IMR-90 (cell line): Measurements from ENCODE around the gene TGFBR1. TPM values are rescaled to one million over a fixed set of nuclear protein-coding genes. Genes with fewer than 3 reads are reported as not detected.

ENCODE experiments used
- ATAC-seq: fragments of 200-7000 bp; cut with Tn5 transposase; 2 replicates; pipeline ENCODE4 v1.9.1; 2020; ENCODE audit warnings: low read depth, mild to moderate bottlenecking, moderate library complexity
- BruUV-seq: library from RNA; stranded (reverse); fragments of 400-500 nt; replicated peaks from 2 replicates; lab custom pipeline; 2021; lab: Mats Ljungman, UMichigan
- CTCF ChIA-PET: fragments of 300-600 bp; formaldehyde crosslinking; extraction: SDS; loops from one replicate; lab custom pipeline; 2021; ENCODE audit warnings: antibody characterized with exemption; lab: Yijun Ruan, JAX
- POLR2A ChIA-PET: fragments of 300-600 bp; sonication (Branson Sonifier 250); formaldehyde crosslinking; loops from one replicate; lab custom pipeline; 2022; ENCODE audit warnings: antibody characterized with exemption; ENCODE audit not compliant: unreplicated experiment; lab: Charles Lee
- DNase-seq: peaks from one replicate; pipeline ENCODE4 v3.0.0; 2013
- H2AFZ ChIP-seq: replicated peaks from 2 replicates; pipeline ENCODE3; 2013; ENCODE audit warnings: low read length, mild to moderate bottlenecking; ENCODE audit not compliant: poor library complexity
- H2AK5ac ChIP-seq: 2 replicates; pipeline ENCODE4 v1.6.1; 2013; ENCODE audit warnings: low read depth, low read length, inconsistent platforms
- H2AK9ac ChIP-seq: replicated peaks from 2 replicates; pipeline ENCODE3; 2013; ENCODE audit warnings: mild to moderate bottlenecking, low read depth, low read length, moderate library complexity; ENCODE audit not compliant: poor library complexity
- H2BK120ac ChIP-seq: 2 replicates; pipeline ENCODE4 v1.6.1; 2013; ENCODE audit warnings: low read depth, low read length, inconsistent platforms
- H2BK15ac ChIP-seq: 3 replicates; pipeline ENCODE4 v1.6.1; 2013; ENCODE audit warnings: low read depth, low read length, inconsistent platforms
- H2BK20ac ChIP-seq: 2 replicates; pipeline ENCODE4 v1.6.1; 2013; ENCODE audit warnings: low read depth, mild to moderate bottlenecking, inconsistent platforms, low read length, moderate library complexity
- H2BK5ac ChIP-seq: 2 replicates; pipeline ENCODE4 v1.6.1; 2013; ENCODE audit warnings: mild to moderate bottlenecking, low read depth, low read length, inconsistent platforms; ENCODE audit not compliant: poor library complexity, severe bottlenecking
- H3K14ac ChIP-seq: replicated peaks from 2 replicates; pipeline ENCODE4 v1.6.1; 2013; ENCODE audit warnings: low read depth, low read length, inconsistent platforms
- H3K18ac ChIP-seq: 2 replicates; pipeline ENCODE4 v1.6.1; 2013; ENCODE audit warnings: low read depth, low read length, control low read depth
- H3K23ac ChIP-seq: 2 replicates; pipeline ENCODE4 v1.6.1; 2013; ENCODE audit warnings: low read depth, low read length, inconsistent platforms
- H3K27ac ChIP-seq: 2 replicates; pipeline ENCODE4 v1.5.1; 2013; ENCODE audit warnings: mild to moderate bottlenecking, control low read depth, low read length; ENCODE audit not compliant: insufficient read depth
- H3K27me3 ChIP-seq: 2 replicates; pipeline ENCODE4 v1.6.1; 2013; ENCODE audit warnings: low read length; ENCODE audit not compliant: control insufficient read depth, insufficient read depth
- H3K36me3 ChIP-seq: 2 replicates; pipeline ENCODE4 v1.6.1; 2013; ENCODE audit warnings: low read length, mixed read lengths; ENCODE audit not compliant: control insufficient read depth, insufficient read depth
- H3K4ac ChIP-seq: 2 replicates; pipeline ENCODE4 v1.6.1; 2013; ENCODE audit warnings: low read depth, low read length, inconsistent platforms
- H3K4me1 ChIP-seq: 2 replicates; pipeline ENCODE4 v1.6.1; 2013; ENCODE audit warnings: low read length, mixed read lengths; ENCODE audit not compliant: control insufficient read depth, insufficient read depth
- H3K4me2 ChIP-seq: 2 replicates; pipeline ENCODE4 v1.6.1; 2013; ENCODE audit warnings: low read depth, mild to moderate bottlenecking, control low read depth, low read length, moderate library complexity
- H3K4me3 ChIP-seq: 2 replicates; pipeline ENCODE4 v1.5.1; 2013; ENCODE audit warnings: low read depth, mild to moderate bottlenecking, control low read depth, low read length, moderate library complexity; ENCODE audit not compliant: insufficient read depth
- H3K56ac ChIP-seq: 2 replicates; pipeline ENCODE4 v1.6.1; 2013; ENCODE audit warnings: low read length, inconsistent platforms; ENCODE audit not compliant: insufficient read depth; ENCODE audit errors: extremely low read depth
- H3K79me1 ChIP-seq, 2 experiments: 2 replicates each; pipeline ENCODE4 v1.6.1; 2013; ENCODE audit warnings: low read length in 2 of 2, inconsistent platforms in 1 of 2, low read depth in 1 of 2
- H3K9ac ChIP-seq: 2 replicates; pipeline ENCODE4 v1.6.1; 2013; ENCODE audit warnings: low read depth, low read length, control low read depth
- H3K9me1 ChIP-seq: 2 replicates; pipeline ENCODE4 v1.6.1; 2013; ENCODE audit warnings: low read length, inconsistent platforms; ENCODE audit not compliant: insufficient read depth
- H3K9me3 ChIP-seq: 2 replicates; pipeline ENCODE4 v1.6.1; 2013; ENCODE audit warnings: low read length; ENCODE audit not compliant: control insufficient read depth, insufficient read depth
- H4K20me1 ChIP-seq: 2 replicates; pipeline ENCODE4 v1.6.1; 2013; ENCODE audit warnings: low read length, inconsistent platforms; ENCODE audit not compliant: insufficient read depth
- H4K5ac ChIP-seq: 2 replicates; pipeline ENCODE4 v1.6.1; 2013; ENCODE audit warnings: mild to moderate bottlenecking, low read depth, low read length, control low read depth
- H4K8ac ChIP-seq, 2 experiments: 2 replicates each; pipeline ENCODE4 v1.6.1; 2013; ENCODE audit warnings: low read depth in 2 of 2, low read length in 2 of 2, control low read depth in 1 of 2, inconsistent platforms in 1 of 2
- H4K91ac ChIP-seq: 2 replicates; pipeline ENCODE4 v1.6.1; 2013; ENCODE audit warnings: low read depth, low read length, inconsistent platforms; ENCODE audit not compliant: insufficient read depth
- BHLHE40 ChIP-seq: fragments of 150-350 bp; IDR thresholded peaks from 2 replicates; pipeline ENCODE4 v1.6.1; 2016; ENCODE audit warnings: mild to moderate bottlenecking, low read depth, low read length
- CEBPB ChIP-seq: IDR thresholded peaks from 2 replicates; pipeline ENCODE4 v1.6.1; 2012; ENCODE audit warnings: low read depth, low read length, improper control_type of control experiment
- MAFK ChIP-seq: IDR thresholded peaks from 2 replicates; pipeline ENCODE4 v1.6.1; 2012; ENCODE audit warnings: low read depth, low read length, improper control_type of control experiment
- NFE2L2 ChIP-seq: fragments of 150-350 bp; IDR thresholded peaks from 2 replicates; pipeline ENCODE4 v1.6.1; 2016; ENCODE audit warnings: low read depth, mild to moderate bottlenecking, low read length
- RFX5 ChIP-seq: IDR thresholded peaks from 2 replicates; pipeline ENCODE4 v1.8.0; 2012; ENCODE audit warnings: low read depth, mild to moderate bottlenecking, low read length, moderate library complexity
- WGBS, 2 experiments: methylation state at CpG; one replicate each; pipeline versions ENCODE4 v1.1.5 to v1.1.7; 2013; ENCODE audit warnings: missing lambda C conversion rate in 2 of 2; ENCODE audit not compliant: insufficient read length in 1 of 2; ENCODE audit errors: extremely low coverage in 2 of 2; 5-methylcytosine and 5-hydroxymethylcytosine counted together
- dilution Hi-C: fragments of 300-500 bp; cut with HindIII; formaldehyde crosslinking; loops from one replicate; pipeline ENCODE4 v1.14.3; 2018; ENCODE audit warnings: low sequenced_read_pairs; ENCODE audit not compliant: unreplicated experiment
- in situ Hi-C: fragments of 300-500 bp; cut with MboI; formaldehyde crosslinking; loops from 3 replicates; pipeline ENCODE4 v1.14.3; 2019; ENCODE audit warnings: low sequenced_read_pairs, inconsistent platforms, mixed read lengths
- intact Hi-C: fragments of 100-400 bp; cut with micrococcal nuclease; formaldehyde crosslinking; loops from 2 replicates; pipeline ENCODE4 v1.10.0; 2022
- polyA plus RNA-seq, 3 experiments: library from polyadenylated mRNA; depleted of rRNA; stranded (reverse); fragments of >200 nt; gene quantifications; 2 replicates each; pipeline ENCODE4 v1.2.3, GENCODE V29; 2012; ENCODE audit warnings: low replicate concordance in 1 of 3
- total RNA-seq: library from RNA; depleted of rRNA; stranded (reverse); fragments of >200 nt; gene quantifications from 2 replicates; pipeline ENCODE4 v1.2.3, GENCODE V29; 2012

TGFBR1 gene
- total and polyA plus RNA-seq, 2 of the 4 experiments (the other 2 are of a cell fraction): 15.1 to 75.3 TPM

DNA sequence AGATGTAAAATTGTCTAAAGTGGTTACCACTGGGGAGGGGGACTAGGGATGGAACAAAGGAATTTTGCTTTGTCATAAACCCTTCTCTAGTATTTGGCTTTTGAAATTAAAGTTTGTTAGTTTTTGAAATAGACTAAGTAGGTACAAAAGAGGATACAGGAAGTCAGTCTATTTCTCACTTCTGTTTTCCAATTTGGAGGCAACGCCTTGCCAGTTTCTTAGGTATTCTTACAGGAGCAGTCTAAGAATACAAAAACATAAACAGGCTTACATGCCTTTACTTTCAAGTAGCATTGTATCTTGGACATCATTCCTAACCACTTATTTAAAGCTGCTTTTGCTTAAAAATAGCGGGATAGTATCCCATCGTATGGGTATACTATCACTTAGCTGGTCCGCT, 82.4 kb downstream of the TGFBR1 start:
- no peak overlapping the region for H4K5ac ChIP-seq
- no TSS peak for BruUV-seq
- no peaks in the 10 kb centered on the region for H3K36me3 ChIP-seq
- H2BK120ac ChIP-seq: no peak overlapping the region
- H2AK9ac ChIP-seq: no peak overlapping the region
- H3K9ac ChIP-seq: no peak overlapping the region
- no peak overlapping the region for H3K4me2 ChIP-seq
- no peak for TF ChIP-seq BHLHE40
- TF ChIP-seq RFX5: no peak
- no peak for TF ChIP-seq CEBPB
- no peak for TF ChIP-seq NFE2L2
- no peak for TF ChIP-seq MAFK
- H2AK5ac ChIP-seq: no peak overlapping the region
- no peak overlapping the region for H3K27ac ChIP-seq
- no CpG with 5 or more reads among the region's 4 CpGs for WGBS, 2 experiments
- in situ Hi-C loops (loop anchor here (10.0 to 25.0 kb wide), 4 partner anchors 617 to 1400 kb away; partner anchors contain the start of gene CAVIN4), dilution Hi-C loops (no loop called here), intact Hi-C loops (loop anchor here (10.0 kb wide), 2 partner anchors 77 to 1237 kb away; partner anchors contain the start of gene MSANTD3)
- H4K20me1 ChIP-seq: no peaks in the 10 kb centered on the region
- H4K91ac ChIP-seq: no peak overlapping the region
- peaks cover 2% of the 10 kb centered on the region for H3K9me3 ChIP-seq
- no peak overlapping the region for H3K56ac ChIP-seq
- no peak overlapping the region for H3K18ac ChIP-seq
- DNase-seq (no peak), ATAC-seq (no peak)
- peaks cover 10% of the 10 kb centered on the region for H3K4me1 ChIP-seq
- no peak overlapping the region for H3K14ac ChIP-seq
- no peak overlapping the region for H3K4ac ChIP-seq
- ChIA-PET CTCF (no interaction called here), POLR2A (no interaction called here)
- no peaks in the 10 kb centered on the region for H3K79me1 ChIP-seq
- H2BK15ac ChIP-seq: no peak overlapping the region
- no peak overlapping the region for H2AFZ ChIP-seq
- H2BK5ac ChIP-seq: no peak overlapping the region
- peaks cover 6% of the 10 kb centered on the region for H3K27me3 ChIP-seq
- no peak overlapping the region for H2BK20ac ChIP-seq
- no peak overlapping the region for H4K8ac ChIP-seq
- no peak overlapping the region for H3K23ac ChIP-seq
- no peak overlapping the region for H3K4me3 ChIP-seq
- H3K9me1 ChIP-seq: peaks cover 4% of the 10 kb centered on the region; the same call in 1 of the 2 replicates
